HG02970 (cell line): ENCODE data around the gene RCAN2.

Experiments used
- ATAC-seq: cut with Tn5 transposase; IDR thresholded peaks from one replicate; pipeline ENCODE4 v1.9.1; 2021; ENCODE audit warnings: mild to moderate bottlenecking, moderate library complexity, moderate number of reproducible peaks; ENCODE audit not compliant: unreplicated experiment, low FRiP score

The RCAN2 gene

GRCh38 chr6:46269447-46270229 is 221.6 kb downstream of the RCAN2 start:
- ATAC-seq, result no peak

GRCh38 chr6:46267515-46267914 is 223.7 kb downstream of the RCAN2 start:
- no peak for ATAC-seq

- ATAC-seq, result no peak
Observed at GRCh38 chr6:46265373-46265772, 225.9 kb downstream of the RCAN2 start.

- ATAC-seq, result no peak
Observed at GRCh38 chr6:46263707-46264086, 227.6 kb downstream of the RCAN2 start.

- ATAC-seq, result no peak
Observed at GRCh38 chr6:46262928-46263706, 228.1 kb downstream of the RCAN2 start.

- no peak for ATAC-seq
Observed at GRCh38 chr6:46258249-46258648, 233.0 kb downstream of the RCAN2 start.

GRCh38 chr6:46255528-46255927 is 235.7 kb downstream of the RCAN2 start:
- ATAC-seq, result no peak

GRCh38 chr6:46254946-46255345 is 236.3 kb downstream of the RCAN2 start:
- no peak for ATAC-seq

- ATAC-seq, result no peak
Observed at GRCh38 chr6:46254331-46254730, 236.9 kb downstream of the RCAN2 start.

GRCh38 chr6:46251583-46252339 is 239.5 kb downstream of the RCAN2 start:
- no peak for ATAC-seq

GRCh38 chr6:46248143-46248542 is 243.1 kb downstream of the RCAN2 start:
- no peak for ATAC-seq

GRCh38 chr6:46246727-46247126 is 244.5 kb downstream of the RCAN2 start:
- ATAC-seq, result no peak

- ATAC-seq, result no peak
Observed at GRCh38 chr6:46246081-46246480, 245.2 kb downstream of the RCAN2 start.

GRCh38 chr6:46244670-46245069 is 246.6 kb downstream of the RCAN2 start:
- no peak for ATAC-seq

GRCh38 chr6:46243754-46244153 is 247.5 kb downstream of the RCAN2 start:
- no peak for ATAC-seq

- ATAC-seq, result no peak
Observed at GRCh38 chr6:46242921-46243320, 248.3 kb downstream of the RCAN2 start.

- ATAC-seq, result no peak
Observed at GRCh38 chr6:46240866-46241565, 250.2 kb downstream of the RCAN2 start.

- ATAC-seq, result no peak
Observed at GRCh38 chr6:46236752-46237151, 254.5 kb downstream of the RCAN2 start.

GRCh38 chr6:46235242-46235641 is 256.0 kb downstream of the RCAN2 start:
- ATAC-seq, result no peak

GRCh38 chr6:46234700-46235099 is 256.5 kb downstream of the RCAN2 start:
- ATAC-seq, result no peak

GRCh38 chr6:46234156-46234556 is 257.1 kb downstream of the RCAN2 start:
- ATAC-seq, result no peak
